HCT116 (cell line): ENCODE data around the gene MYRFL. TPM values are rescaled to one million over a fixed set of nuclear protein-coding genes. Genes with fewer than 3 reads are reported as not detected.

Experiments used
- ATAC-seq: fragments of 200-7000 bp; cut with Tn5 transposase; 2 replicates; pipeline ENCODE4 v1.9.1; 2020; ENCODE audit warnings: mild to moderate bottlenecking, moderate library complexity
- BruUV-seq: library from RNA; stranded (reverse); fragments of 400-500 nt; replicated peaks from 2 replicates; lab custom pipeline; 2021; lab: Mats Ljungman, UMichigan
- CTCF ChIA-PET: fragments of 300-600 bp; sonication (Branson Sonifier 250); formaldehyde crosslinking; loops from one replicate; lab custom pipeline; 2021; ENCODE audit warnings: antibody characterized with exemption; lab: Charles Lee
- POLR2A ChIA-PET: fragments of 300-600, 350-600 bp; sonication (Branson Sonifier 250); formaldehyde crosslinking; loops from one replicate; lab custom pipeline; 2021; ENCODE audit warnings: antibody characterized with exemption; lab: Charles Lee
- RAD21 ChIA-PET, 2 experiments: fragments of 300-600 bp; sonication (Branson Sonifier 250); formaldehyde crosslinking; loops; one replicate each; lab custom pipeline; 2023; ENCODE audit warnings: low total read pairs in 2 of 2; ENCODE audit not compliant: uncharacterized antibody in 2 of 2, unreplicated experiment in 2 of 2, low non-redundant PET in 1 of 2; lab: Charles Lee
- DNase-seq: peaks from one replicate; pipeline ENCODE4 v3.0.0-alpha.2; 2010; ENCODE audit warnings: low read depth, low spot score
- H2AFZ ChIP-seq: fragments of 200-600 bp; shearing (Covaris generic), sonication (generic); 2 replicates; pipeline ENCODE4 v1.6.1; 2017; ENCODE audit warnings: low read depth, mixed run types, mixed read lengths, antibody characterized with exemption, low read length; ENCODE audit not compliant: poor library complexity, severe bottlenecking
- H3K27ac ChIP-seq: 2 replicates; pipeline ENCODE4 v1.5.1; 2012; ENCODE audit warnings: low read depth, low read length
- H3K27me3 ChIP-seq: fragments of 200-600 bp; sonication (generic); 2 replicates; pipeline ENCODE4 v1.6.1; 2016; ENCODE audit warnings: mixed run types, low read length, mixed read lengths; ENCODE audit not compliant: insufficient read depth
- H3K36me3 ChIP-seq, 2 experiments: fragments of 200-500 bp in 1 of 2; fragments of 200-600 bp in 1 of 2; sonication (Bioruptor generic) in 1 of 2; sonication (generic) in 1 of 2; 2 replicates each; pipeline versions ENCODE4 v1.5.1 to v1.6.1; 2014 to 2016; ENCODE audit warnings: low read length in 2 of 2, inconsistent platforms in 1 of 2, mixed read lengths in 1 of 2, mixed run types in 1 of 2; ENCODE audit not compliant: insufficient read depth in 2 of 2, control insufficient read depth in 1 of 2
- H3K4me1 ChIP-seq, 2 experiments: fragments of 200-600 bp in 1 of 2; sonication (generic) in 1 of 2; 2 replicates each; pipeline versions ENCODE4 v1.5.1 to v1.6.1; 2012 to 2017; ENCODE audit warnings: low read length in 2 of 2, inconsistent platforms in 1 of 2, mild to moderate bottlenecking in 1 of 2, mixed read lengths in 1 of 2, mixed run types in 1 of 2, moderate library complexity in 1 of 2; ENCODE audit not compliant: insufficient read depth in 2 of 2, control insufficient read depth in 1 of 2
- H3K4me2 ChIP-seq: fragments of 200-600 bp; sonication (generic); 2 replicates; pipeline ENCODE4 v1.6.1; 2017; ENCODE audit warnings: mixed run types, low read length, mixed read lengths
- H3K4me3 ChIP-seq, 2 experiments: fragments of 200-600 bp in 1 of 2; sonication (generic) in 1 of 2; replicated peaks in 1 of 2; 2 replicates each; pipeline ENCODE4 v1.5.1; 2011 to 2016; ENCODE audit warnings: low read length in 2 of 2, control low read depth in 1 of 2, low read depth in 1 of 2, mild to moderate bottlenecking in 1 of 2, mixed read lengths in 1 of 2, mixed run types in 1 of 2
- H3K79me2 ChIP-seq: fragments of 200-600 bp; sonication (generic); 2 replicates; pipeline ENCODE4 v1.6.1; 2017; ENCODE audit warnings: mild to moderate bottlenecking, mixed run types, low read length, moderate library complexity, mixed read lengths; ENCODE audit not compliant: insufficient read depth
- H3K9ac ChIP-seq: fragments of 200-600 bp; sonication (generic); 2 replicates; pipeline ENCODE4 v1.6.1; 2016; ENCODE audit warnings: low read length, mixed read lengths
- H3K9me2 ChIP-seq: fragments of 200-600 bp; sonication (generic), shearing (Covaris generic); 2 replicates; pipeline ENCODE4 v1.6.1; 2017; ENCODE audit warnings: mixed run types, mild to moderate bottlenecking, moderate library complexity; ENCODE audit not compliant: insufficient read depth
- H3K9me3 ChIP-seq, 2 experiments: fragments of 200-500 bp in 1 of 2; fragments of 200-600 bp in 1 of 2; sonication (Bioruptor generic) in 1 of 2; sonication (generic) in 1 of 2; 2 replicates each; pipeline ENCODE4 v1.6.1; 2014 to 2017; ENCODE audit warnings: low read length in 2 of 2, mixed read lengths in 2 of 2, inconsistent platforms in 1 of 2, low read depth in 1 of 2, mild to moderate bottlenecking in 1 of 2, mixed run types in 1 of 2, moderate library complexity in 1 of 2; ENCODE audit not compliant: control insufficient read depth in 1 of 2, insufficient read depth in 1 of 2
- H4K20me1 ChIP-seq: fragments of 200-600 bp; sonication (generic), shearing (Covaris generic); 2 replicates; pipeline ENCODE4 v1.6.1; 2017; ENCODE audit warnings: mixed run types, mild to moderate bottlenecking, moderate library complexity; ENCODE audit not compliant: insufficient read depth
- ATF3 ChIP-seq: IDR thresholded peaks from 2 replicates; pipeline ENCODE4 v1.6.1; 2012
- CEBPB ChIP-seq: IDR thresholded peaks from 2 replicates; pipeline ENCODE4 v1.6.1; 2012; ENCODE audit warnings: low read depth
- CTCF ChIP-seq, 3 experiments: fragments of 200-600 bp in 1 of 3; sonication (generic) in 1 of 3; IDR thresholded peaks in 2 of 3; conservative IDR thresholded peaks in 1 of 3; 2 replicates each; pipeline ENCODE4 v1.5.1; 2012 to 2017; ENCODE audit warnings: low read depth in 2 of 3, low read length in 2 of 3, antibody characterized with exemption in 1 of 3, borderline replicate concordance in 1 of 3, control low read depth in 1 of 3, mild to moderate bottlenecking in 1 of 3, mixed read lengths in 1 of 3, mixed run types in 1 of 3, moderate library complexity in 1 of 3; ENCODE audit not compliant: insufficient read depth in 1 of 3
- EGR1 ChIP-seq: IDR thresholded peaks from 2 replicates; pipeline ENCODE4 v1.6.1; 2012; ENCODE audit warnings: low read depth
- EZH2 ChIP-seq: fragments of 200-600 bp; sonication (generic); IDR thresholded peaks from 2 replicates; pipeline ENCODE4 v1.6.1; 2017; ENCODE audit warnings: antibody characterized with exemption, mixed run types
- EZH2phosphoT487 ChIP-seq: fragments of 200-600 bp; IDR thresholded peaks from 2 replicates; pipeline ENCODE4 v1.6.1; 2018; ENCODE audit warnings: antibody characterized with exemption, borderline replicate concordance
- FOSL1 ChIP-seq: IDR thresholded peaks from 2 replicates; pipeline ENCODE4 v1.6.1; 2012; ENCODE audit warnings: low read depth
- JUND ChIP-seq: IDR thresholded peaks from 2 replicates; pipeline ENCODE4 v1.6.1; 2012
- MAX ChIP-seq: IDR thresholded peaks from 2 replicates; pipeline ENCODE4 v1.6.1; 2012
- POLR2A ChIP-seq: IDR thresholded peaks from 2 replicates; pipeline ENCODE4 v1.7.0; 2011; ENCODE audit warnings: borderline replicate concordance; ENCODE audit not compliant: insufficient read depth, insufficient read length; ENCODE audit errors: extremely low read depth
- RAD21 ChIP-seq: IDR thresholded peaks from 2 replicates; pipeline ENCODE4 v1.6.1; 2012; ENCODE audit warnings: low read depth, mild to moderate bottlenecking
- SIN3A ChIP-seq: IDR thresholded peaks from 2 replicates; pipeline ENCODE4 v1.6.1; 2012; ENCODE audit warnings: low read depth
- SP1 ChIP-seq: IDR thresholded peaks from 2 replicates; pipeline ENCODE4 v1.6.1; 2012; ENCODE audit warnings: low read depth
- TCF7L2 ChIP-seq: IDR thresholded peaks from 2 replicates; pipeline ENCODE4 v1.7.0; 2011; ENCODE audit warnings: borderline replicate concordance, inconsistent platforms; ENCODE audit not compliant: insufficient read depth, insufficient read length; ENCODE audit errors: extremely low read depth
- YY1 ChIP-seq: IDR thresholded peaks from 2 replicates; pipeline ENCODE4 v1.6.1; 2011; ENCODE audit warnings: low read length, low read depth, moderate library complexity, mild to moderate bottlenecking; ENCODE audit not compliant: insufficient replicate concordance; ENCODE audit errors: extremely low read depth
- ZBTB33 ChIP-seq: IDR thresholded peaks from 2 replicates; pipeline ENCODE4 v1.6.1; 2011; ENCODE audit warnings: mild to moderate bottlenecking, low read length, moderate library complexity; ENCODE audit not compliant: insufficient replicate concordance; ENCODE audit errors: extremely low read depth
- intact Hi-C: fragments of 100-400 bp; cut with micrococcal nuclease; formaldehyde crosslinking; loops from 2 replicates; pipeline ENCODE4 v1.10.0; 2022
- total RNA-seq: library from RNA; stranded (reverse); gene quantifications from one replicate; pipeline ENCODE4 v1.2.1, GENCODE V29; 2021; ENCODE audit not compliant: unreplicated experiment

The MYRFL gene
- total RNA-seq, 1 experiment from 2014 or later, result 0.30 TPM

- peak overlapping the region; percentile 16; the same call in 1 of the 2 replicates for H3K27ac ChIP-seq
- intact Hi-C loops, result no loop called here
- H3K4me1 ChIP-seq, result peaks cover 15 to 23% of the 10 kb centered on the region in 2 experiments
- ATAC-seq (peak; percentile 48; the same call in 1 of the 2 replicates), DNase-seq (no peak)
- ChIA-PET CTCF (no interaction called here), RAD21 (no interaction called here), POLR2A (no interaction called here)
- BruUV-seq, result no TSS peak
- no peaks in the 10 kb centered on the region for H3K36me3 ChIP-seq
- no peaks in the 10 kb centered on the region for H4K20me1 ChIP-seq
- TF ChIP-seq SP1 (no peak), RAD21 (no peak), EZH2phosphoT487 (no peak), SIN3A (no peak), CEBPB (no peak)
- H3K4me2 ChIP-seq, result peak overlapping the region; percentile 70
- no peaks in the 10 kb centered on the region for H3K79me2 ChIP-seq
- H2AFZ ChIP-seq, result no peak overlapping the region
- H3K9ac ChIP-seq, result no peak overlapping the region
- H3K27me3 ChIP-seq, result no peaks in the 10 kb centered on the region
- H3K4me3 ChIP-seq, result no peak overlapping the region; a peak in 1 of 4 replicates
- no peaks in the 10 kb centered on the region for H3K9me2 ChIP-seq
- H3K9me3 ChIP-seq, result no peaks in the 10 kb centered on the region
Measured at GRCh38 chr12:69822201-69822860, 2.7 kb upstream of the MYRFL start.

- Histone ChIP-seq H3K27me3 (no peaks in the 10 kb centered on the region), H3K36me3 (no peaks in the 10 kb centered on the region), H3K79me2 (no peaks in the 10 kb centered on the region), H3K4me1 (peaks cover 15 to 23% of the 10 kb centered on the region in 2 experiments), H4K20me1 (no peaks in the 10 kb centered on the region), H3K27ac (no peak overlapping the region), H3K4me3 (no peak overlapping the region), H3K9me2 (0 out of 2 replicates have a peak, but pooled peaks cover 2% of the 10 kb centered on the region), H3K9me3 (no peaks in the 10 kb centered on the region), H3K4me2 (no peak overlapping the region), H2AFZ (no peak overlapping the region), H3K9ac (no peak overlapping the region)
- RAD21 ChIA-PET, result no interaction called here
- CTCF ChIA-PET, result no interaction called here
- ATAC-seq (no peak), DNase-seq (no peak)
- no TSS peak for BruUV-seq
- POLR2A ChIA-PET, result no interaction called here
- intact Hi-C loops, result no loop called here
- no peak for TF ChIP-seq EZH2
- TF ChIP-seq SP1, result no peak
- no peak for TF ChIP-seq TCF7L2
- no peak for TF ChIP-seq YY1
- no peak for TF ChIP-seq POLR2A
- TF ChIP-seq CEBPB, result no peak
- TF ChIP-seq CTCF (IDR thresholded peaks at IDR 0.05 in 2 of 3, conservative IDR thresholded peaks at IDR 0.05 in 1 of 3; ENCODE audit: borderline replicate concordance in 1 of 3, insufficient read depth in 1 of 3, low read depth in 2 of 3, low read length in 2 of 3), result no peak
- TF ChIP-seq MAX, result no peak
- no peak for TF ChIP-seq ATF3
- TF ChIP-seq EGR1, result no peak
- TF ChIP-seq JUND, result no peak
- TF ChIP-seq ZBTB33, result no peak
- no peak for TF ChIP-seq FOSL1
- no peak for TF ChIP-seq EZH2phosphoT487
- TF ChIP-seq SIN3A, result no peak
Measured at GRCh38 chr12:69824028-69824427, 999 bp upstream of the MYRFL start.
